GM12878 (cell line): ENCODE results near the gene TRPT1. TPM values are rescaled to one million over a fixed set of nuclear protein-coding genes. Genes with fewer than 3 reads are reported as not detected.

Source experiments
- ATAC-seq: fragments of 200-7000 bp; cut with Tn5 transposase; 3 replicates; pipeline ENCODE4 v1.9.1; 2020; ENCODE audit warnings: mild to moderate bottlenecking, moderate library complexity
- BruUV-seq: library from RNA; stranded (reverse); fragments of 400-500 nt; replicated peaks from 2 replicates; lab custom pipeline; 2021; lab: Mats Ljungman, UMichigan
- CTCF ChIA-PET: fragments of 300-600 bp; sonication (Branson Sonifier 250); formaldehyde crosslinking; extraction: SDS; loops from one replicate; lab custom pipeline; 2021; ENCODE audit warnings: inconsistent platforms; lab: Yijun Ruan, JAX
- POLR2A ChIA-PET: fragments of 350-600 bp; formaldehyde crosslinking; extraction: SDS; loops from one replicate; lab custom pipeline; 2021; ENCODE audit warnings: inconsistent platforms; lab: Charles Lee
- RAD21 ChIA-PET: fragments of 300-600 bp; sonication (Branson Sonifier 250); formaldehyde crosslinking; loops from one replicate; lab custom pipeline; 2023; ENCODE audit warnings: antibody characterized with exemption; ENCODE audit not compliant: unreplicated experiment; lab: Charles Lee
- SMC1A ChIA-PET: fragments of 300-600 bp; sonication (Branson Sonifier 250); formaldehyde crosslinking; loops from one replicate; lab custom pipeline; 2023; ENCODE audit not compliant: unreplicated experiment, uncharacterized antibody; lab: Charles Lee
- DNase-seq: peaks from one replicate; pipeline ENCODE4 v3.0.0-alpha.2; 2011; ENCODE audit warnings: low read depth, low spot score
- FAIRE-seq: peaks from 3 replicates; lab custom pipeline; 2011; peaks lifted over from hg19 to GRCh38; lab: Jason Lieb, UNC
- H2AFZ ChIP-seq: 2 replicates; pipeline ENCODE4 v1.6.0; 2011; ENCODE audit warnings: low read depth, low read length, control low read depth; ENCODE audit not compliant: control insufficient read depth
- H3K27ac ChIP-seq: 2 replicates; pipeline ENCODE4 v1.5.1; 2011; ENCODE audit warnings: control low read depth; ENCODE audit not compliant: control insufficient read depth, insufficient read depth
- H3K27me3 ChIP-seq, 2 experiments: replicated peaks in 1 of 2; 2 replicates each; pipeline versions ENCODE4 v1.6.0 to v1.6.1; 2011; ENCODE audit warnings: low read length in 1 of 2; ENCODE audit not compliant: control insufficient read depth in 2 of 2, insufficient read depth in 2 of 2
- H3K36me3 ChIP-seq, 2 experiments: 2 replicates each; pipeline ENCODE4 v1.5.1; 2011; ENCODE audit warnings: low read length in 1 of 2; ENCODE audit not compliant: control insufficient read depth in 2 of 2, insufficient read depth in 2 of 2
- H3K4me1 ChIP-seq: 2 replicates; pipeline ENCODE4 v1.6.1; 2011; ENCODE audit warnings: mild to moderate bottlenecking, low read length, moderate library complexity, mixed read lengths; ENCODE audit not compliant: control insufficient read depth, insufficient read depth
- H3K4me2 ChIP-seq: 2 replicates; pipeline ENCODE4 v1.6.0; 2011; ENCODE audit warnings: control low read depth; ENCODE audit not compliant: control insufficient read depth, insufficient read depth
- H3K4me3 ChIP-seq: fragments of 200-600 bp; sonication (generic); 2 replicates; pipeline ENCODE4 v1.5.1; 2016
- H3K79me2 ChIP-seq: 2 replicates; pipeline ENCODE4 v1.6.0; 2011; ENCODE audit warnings: low read length; ENCODE audit not compliant: control insufficient read depth, insufficient read depth
- H3K9ac ChIP-seq: 2 replicates; pipeline ENCODE4 v1.8.0; 2011; ENCODE audit warnings: low read length, control low read depth, mixed read lengths; ENCODE audit not compliant: control insufficient read depth, insufficient read depth
- H3K9me3 ChIP-seq: replicated peaks from 3 replicates; pipeline ENCODE4 v1.5.1; 2011; ENCODE audit warnings: mild to moderate bottlenecking, low read length; ENCODE audit not compliant: control insufficient read depth, insufficient read depth
- H4K20me1 ChIP-seq: 2 replicates; pipeline ENCODE4 v1.6.0; 2011; ENCODE audit not compliant: control insufficient read depth, insufficient read depth
- CEBPB ChIP-seq, 2 experiments: fragments of 150-350 bp in 1 of 2; IDR thresholded peaks; 2 replicates each; pipeline ENCODE4 v1.6.1; 2012 to 2014; ENCODE audit warnings: low read depth in 2 of 2, low read length in 2 of 2, borderline replicate concordance in 1 of 2, inconsistent platforms in 1 of 2
- CEBPZ ChIP-seq: fragments of 150-350 bp; IDR thresholded peaks from 2 replicates; pipeline ENCODE4 v1.6.1; 2016; ENCODE audit warnings: low read depth, low read length
- IKZF2 ChIP-seq, 2 experiments: fragments of 450-650 bp; IDR thresholded peaks; 2 replicates each; pipeline ENCODE4 v1.6.1; 2017; ENCODE audit warnings: mild to moderate bottlenecking in 2 of 2, moderate library complexity in 2 of 2
- NR2C2 ChIP-seq: IDR thresholded peaks from 2 replicates; pipeline ENCODE4 v1.6.1; 2011; ENCODE audit warnings: borderline replicate concordance, low read depth; ENCODE audit not compliant: control insufficient read depth, insufficient read length
- POLR2A ChIP-seq: IDR thresholded peaks from 2 replicates; pipeline ENCODE4 v1.6.1; 2011; ENCODE audit warnings: low read depth, mild to moderate bottlenecking, low read length
- POLR2AphosphoS5 ChIP-seq: IDR thresholded peaks from 2 replicates; pipeline ENCODE4 v1.6.1; 2011; ENCODE audit warnings: mild to moderate bottlenecking, low read length, inconsistent platforms
- SKIL ChIP-seq: fragments of 450-650 bp; IDR thresholded peaks from 2 replicates; pipeline ENCODE4 v1.6.1; 2017; ENCODE audit warnings: mild to moderate bottlenecking, low read depth, inconsistent platforms; ENCODE audit not compliant: poor library complexity, severe bottlenecking
- SMAD1 ChIP-seq: fragments of 450-650 bp; IDR thresholded peaks from 2 replicates; pipeline ENCODE4 v1.6.1; 2018; ENCODE audit warnings: mild to moderate bottlenecking, low read depth; ENCODE audit not compliant: partially characterized antibody
- SUPT20H ChIP-seq: IDR thresholded peaks from 2 replicates; pipeline ENCODE4 v1.6.1; 2011; ENCODE audit warnings: low read depth, mild to moderate bottlenecking, low read length, moderate library complexity, borderline replicate concordance; ENCODE audit not compliant: control insufficient read depth
- WGBS: methylation state at CpG from one replicate; pipeline ENCODE4 v1.1.6; 2016; ENCODE audit warnings: low lambda C conversion rate; ENCODE audit not compliant: insufficient replicate concordance, insufficient coverage; ENCODE audit errors: missing lambda C conversion rate; 5-methylcytosine and 5-hydroxymethylcytosine counted together
- in situ Hi-C: fragments of 300-500 bp; cut with MboI; formaldehyde crosslinking; loops from 9 replicates; pipeline ENCODE4 v1.14.3; 2018; ENCODE audit warnings: mixed read lengths
- intact Hi-C: fragments of 100-400 bp; cut with micrococcal nuclease; formaldehyde crosslinking; loops from one replicate; pipeline ENCODE4 v1.14.2; 2022; ENCODE audit not compliant: unreplicated experiment
- polyA plus RNA-seq, 11 experiments: library from polyadenylated mRNA; depleted of rRNA in 4 of 11; unstranded in 6 of 11; stranded (reverse) in 5 of 11; fragments of >200 nt; fragmentation: Nextera tagmentation in 4 of 11; fragmentation: Illumina TruSeq in 1 of 11; extraction: Ambion mirVana in 4 of 11; extraction: Trizol in 1 of 11; gene quantifications; 1 replicate in 1 of 11; 2 replicates in 10 of 11; pipeline versions ENCODE4 v1.2.1 to v1.2.3, GENCODE V29; 2011 to 2016; ENCODE audit warnings: inconsistent platforms in 2 of 11, missing spikeins in 2 of 11, low read depth in 1 of 11
- total RNA-seq, 4 experiments: library from RNA; depleted of rRNA in 3 of 4; stranded (reverse); fragments of >200 nt in 3 of 4; fragmentation: Illumina TruSeq in 1 of 4; extraction: Trizol in 1 of 4; gene quantifications; 2 replicates each; pipeline versions ENCODE4 v1.2.1 to v1.2.3, GENCODE V29; 2013 to 2021

TRPT1 gene
- total and polyA plus RNA-seq, 10 of the 15 experiments (the other 5 are each of a cell fraction or from before 2014, with no cell fraction given): 7.1 to 63.0 (median 31.4) TPM

- Histone ChIP-seq H3K4me3 (no peak overlapping the region), H3K36me3 (peaks cover 0 to 10% of the 10 kb centered on the region in 2 experiments; a peak in 2 of 4 replicates), H3K4me1 (peaks cover 32% of the 10 kb centered on the region), H3K4me2 (peak overlapping the region; percentile 46; the same call in 1 of the 2 replicates), H3K9me3 (no peaks in the 10 kb centered on the region), H3K9ac (no peak overlapping the region), H2AFZ (no peak overlapping the region), H4K20me1 (no peaks in the 10 kb centered on the region), H3K27ac (no peak overlapping the region), H3K27me3 (no peaks in the 10 kb centered on the region), H3K79me2 (peaks cover 38% of the 10 kb centered on the region)
- no peak for FAIRE-seq
- intact Hi-C loops: no loop called here
- ATAC-seq: no peak
- RAD21 ChIA-PET: interaction anchor here (0.9 to 8.6 kb wide), 5 partner anchors 9 to 59 kb away, joined by 3 to 104 read pairs (median 4); partner anchors contain the start of genes FERMT3, NUDT22 and TRPT1
- BruUV-seq: no TSS peak
- no peak for DNase-seq
- WGBS: 77% methylated on average over 8 of the region's 8 CpGs
- CTCF ChIA-PET: interaction anchor here (1.2 to 6.2 kb wide), 8 partner anchors 8 to 112 kb away, joined by 3 to 66 read pairs (median 12); partner anchors contain the start of genes BAD, CATSPERZ, FERMT3 and NUDT22
- POLR2A ChIA-PET: interaction anchor here (1.2 to 7.4 kb wide), 8 partner anchors 16 to 61 kb away, joined by 3 to 82 read pairs (median 5); partner anchors contain the start of genes BAD, DNAJC4, FERMT3 and NUDT22
- TF ChIP-seq IKZF2 (IDR thresholded peaks at IDR 0.05): no peak
- no peak for TF ChIP-seq NR2C2
- no peak for TF ChIP-seq SKIL
- no peak for TF ChIP-seq CEBPZ
- no peak for TF ChIP-seq SMAD1
- no peak for TF ChIP-seq CEBPB (IDR thresholded peaks at IDR 0.05; ENCODE audit: borderline replicate concordance in 1 of 2, low read depth in 2 of 2, low read length in 2 of 2)
- no peak for TF ChIP-seq SUPT20H
- peak; percentile 59 for TF ChIP-seq POLR2A
- TF ChIP-seq POLR2AphosphoS5: peak; percentile 52; the same call in 1 of the 2 replicates
- SMC1A ChIA-PET: interaction anchor here (0.8 to 5.0 kb wide), 2 partner anchors 15 to 37 kb away, joined by 3 to 40 read pairs; partner anchors contain the start of gene FERMT3
- in situ Hi-C loops: loop anchor here (25.0 kb wide), 1 partner anchor 1619 kb away; the partner anchor contains the start of genes CFL1, EFEMP2 and MUS81
Observed at GRCh38 chr11:64243236-64243854, 17.4 kb upstream of the TRPT1 start.
